DMS79 (cell line): ENCODE results near the gene P2RX1.

Experiments used
- DNase-seq: peaks from one replicate; lab custom pipeline; 2025; lab: John Stamatoyannopoulos, UW

The P2RX1 gene

GRCh38 chr17:3905017-3905520 is 11.2 kb downstream of the P2RX1 start:
- DNase-seq: no peak

GRCh38 chr17:3904501-3904900 is 11.8 kb downstream of the P2RX1 start:
- DNase-seq: no peak

- no peak for DNase-seq
These were observed 12.4 kb downstream of the P2RX1 start for GRCh38 chr17:3903881-3904290.

- no peak for DNase-seq
These were observed 13.0 kb downstream of the P2RX1 start for GRCh38 chr17:3903051-3903825.

- no peak for DNase-seq
These were observed 15.6 kb downstream of the P2RX1 start for GRCh38 chr17:3900646-3901045.

GRCh38 chr17:3897731-3898130 is 18.5 kb downstream of the P2RX1 start:
- DNase-seq: no peak

- no peak for DNase-seq
These were observed 19.4 kb downstream of the P2RX1 start for GRCh38 chr17:3896968-3897235.

GRCh38 chr17:3896108-3896967 is 19.9 kb downstream of the P2RX1 start:
- DNase-seq: peak; percentile 17

- DNase-seq: no peak
These were observed 20.9 kb downstream of the P2RX1 start for GRCh38 chr17:3895354-3895753.

- DNase-seq: no peak
These were observed 21.3 kb downstream of the P2RX1 start for GRCh38 chr17:3894911-3895343.

GRCh38 chr17:3894188-3894587 is 22.1 kb downstream of the P2RX1 start:
- no peak for DNase-seq

GRCh38 chr17:3893720-3894116 is 22.5 kb downstream of the P2RX1 start:
- DNase-seq: no peak

GRCh38 chr17:3893003-3893719 is 23.1 kb downstream of the P2RX1 start, which contains the start of gene CAMKK1:
TSS of gene CAMKK1 (minus strand) at chr17:3893053. CDS start at chr17:3885687, 7,366 bp downstream.
- peak; percentile 71 for DNase-seq

GRCh38 chr17:3892095-3892998 is 23.9 kb downstream of the P2RX1 start:
- DNase-seq: no peak

- DNase-seq: no peak
These were observed 24.6 kb downstream of the P2RX1 start for GRCh38 chr17:3891626-3892094.

- no peak for DNase-seq
These were observed 25.4 kb downstream of the P2RX1 start for GRCh38 chr17:3890878-3891219.

- DNase-seq: peak; percentile 40
These were observed 26.0 kb downstream of the P2RX1 start for GRCh38 chr17:3890082-3890877.

GRCh38 chr17:3889325-3890012 is 26.8 kb downstream of the P2RX1 start:
- no peak for DNase-seq

- peak; percentile 75 for DNase-seq
These were observed 27.7 kb downstream of the P2RX1 start for GRCh38 chr17:3888343-3889171.
